HG03175 (cell line): ENCODE results near the gene RNASE12.
A peak's percentile ranks its signal among the peaks of the same experiment; 100 is the strongest.
"Not testable (repeated sequence)": the region's sequence is repeated elsewhere in the genome, so short reads cannot be mapped to it uniquely, and the experiment has no call there.

ENCODE experiments used
- ATAC-seq: cut with Tn5 transposase; IDR thresholded peaks from one replicate; pipeline ENCODE4 v1.9.1; 2021; ENCODE audit warnings: mild to moderate bottlenecking, moderate library complexity; ENCODE audit not compliant: unreplicated experiment

RNASE12 gene

GRCh38 chr14:20614038-20614840, 23.1 kb upstream of the RNASE12 start:
- ATAC-seq = no peak

DNA sequence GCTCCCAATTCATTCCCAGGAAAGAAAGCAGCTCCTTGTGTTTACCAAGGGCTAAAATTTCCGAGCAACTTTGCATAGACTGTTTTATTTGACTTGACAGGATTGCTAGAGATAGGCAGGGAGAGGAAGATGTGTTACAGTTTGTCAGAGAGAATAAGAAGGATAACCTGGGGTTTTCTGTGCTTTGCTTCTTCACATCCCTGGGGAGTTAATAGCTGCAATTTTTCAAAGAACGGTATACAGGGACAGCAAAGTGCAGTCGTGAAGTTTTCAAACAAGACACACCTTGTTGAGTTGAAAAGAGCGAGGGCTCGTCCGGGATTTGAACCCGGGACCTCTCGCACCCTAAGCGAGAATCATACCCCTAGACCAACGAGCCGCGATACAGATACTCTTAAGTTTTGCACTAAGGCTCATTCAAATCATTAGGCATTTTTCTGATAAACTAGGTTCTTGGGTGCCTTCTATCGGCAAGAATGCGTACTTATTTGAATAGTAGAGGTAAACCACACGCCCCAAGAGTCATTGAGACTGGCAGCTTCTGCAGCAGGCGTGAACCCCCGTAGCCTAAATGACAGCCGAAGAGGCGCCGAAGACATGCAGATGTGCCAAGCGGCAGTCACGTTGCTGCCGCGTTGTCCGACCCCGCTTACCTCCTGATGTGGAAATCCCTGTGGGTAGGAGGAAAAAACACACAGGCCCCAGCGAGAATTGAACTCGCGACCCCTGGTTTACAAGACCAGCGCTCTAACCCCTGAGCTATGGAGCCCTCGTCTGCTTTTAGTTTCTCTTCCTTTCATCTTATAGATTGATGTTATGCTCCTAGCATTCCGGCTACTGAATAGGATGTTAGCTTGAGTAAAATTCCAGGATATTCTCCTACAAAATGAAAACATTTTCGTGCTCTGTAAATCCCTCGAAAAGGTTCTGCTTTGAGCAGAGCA, 22.2 kb upstream of the RNASE12 start:
- ATAC-seq = peak; percentile 74

DNA sequence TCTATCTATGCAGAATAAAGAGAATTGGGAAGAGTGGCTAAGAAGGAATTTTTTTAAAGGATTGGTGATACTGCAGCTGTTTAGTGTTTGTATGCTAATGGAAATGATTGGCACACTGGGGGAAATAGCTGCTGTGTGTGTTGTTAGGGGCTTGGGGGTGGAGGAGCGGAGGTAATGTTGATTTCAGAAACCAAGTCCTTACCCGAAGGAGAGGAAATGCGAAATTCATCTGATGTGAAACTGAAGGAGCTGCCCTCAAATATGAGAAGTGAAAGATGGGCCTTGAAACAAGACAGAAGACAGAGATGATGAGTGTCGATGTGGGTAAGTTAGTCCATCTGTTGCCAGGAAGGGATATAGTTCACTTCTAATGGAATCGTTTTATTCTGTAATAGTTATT, 21.2 kb upstream of the RNASE12 start:
- peak; percentile 21 for ATAC-seq

DNA sequence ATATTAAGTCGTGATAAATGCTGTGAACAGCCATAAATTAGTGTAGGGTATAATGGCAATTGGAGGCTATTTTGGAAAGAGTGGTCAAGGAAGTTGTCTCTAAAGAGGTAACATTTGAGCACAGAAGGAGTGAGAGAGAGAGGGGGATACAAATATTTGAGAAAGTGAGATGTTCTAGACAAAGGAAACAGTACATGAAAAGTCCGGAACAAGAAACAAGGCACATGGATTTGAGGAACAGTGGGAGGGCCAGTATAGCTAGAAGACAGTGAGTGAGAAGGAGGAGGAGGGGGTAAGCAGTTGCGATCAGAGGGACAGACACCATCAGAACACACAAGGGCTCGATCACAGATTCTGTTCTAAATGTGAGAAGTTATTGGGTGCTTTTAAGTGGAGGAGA, 20.1 kb upstream of the RNASE12 start:
- no peak for ATAC-seq

DNA sequence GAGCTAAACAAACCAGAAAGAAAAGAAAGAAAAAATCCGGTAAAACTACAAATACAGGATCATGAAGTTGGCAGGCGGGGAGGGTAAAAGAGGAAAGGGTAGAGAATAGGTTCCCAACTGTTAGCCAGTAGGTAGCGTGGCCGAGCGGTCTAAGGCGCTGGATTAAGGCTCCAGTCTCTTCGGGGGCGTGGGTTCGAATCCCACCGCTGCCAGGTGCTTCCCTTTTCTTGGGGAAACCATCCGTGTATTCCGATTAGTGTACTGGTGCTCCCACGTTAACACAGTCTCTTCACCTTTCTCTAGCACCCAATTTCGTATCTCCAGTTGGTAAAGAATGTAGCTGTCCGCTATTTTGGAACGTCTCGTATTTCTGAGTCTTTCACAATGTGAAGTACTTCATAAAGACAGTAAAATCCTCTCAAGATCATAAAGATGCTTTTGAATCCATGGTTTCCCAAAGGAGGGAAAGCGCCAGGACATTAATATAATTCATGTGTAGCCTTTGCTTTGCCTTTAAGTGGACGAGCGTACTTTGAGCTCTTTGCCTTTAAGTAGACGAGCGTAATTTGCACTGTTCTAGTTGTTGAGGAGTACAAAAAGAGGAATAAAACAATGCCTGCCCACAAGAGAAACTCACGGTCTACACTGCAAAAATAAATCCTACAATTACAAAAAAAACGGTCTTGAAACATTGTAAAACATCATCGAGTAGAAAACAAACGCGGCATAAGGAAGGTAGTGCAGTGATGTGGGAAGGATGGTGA, 19.0 kb upstream of the RNASE12 start:
- no peak for ATAC-seq

DNA sequence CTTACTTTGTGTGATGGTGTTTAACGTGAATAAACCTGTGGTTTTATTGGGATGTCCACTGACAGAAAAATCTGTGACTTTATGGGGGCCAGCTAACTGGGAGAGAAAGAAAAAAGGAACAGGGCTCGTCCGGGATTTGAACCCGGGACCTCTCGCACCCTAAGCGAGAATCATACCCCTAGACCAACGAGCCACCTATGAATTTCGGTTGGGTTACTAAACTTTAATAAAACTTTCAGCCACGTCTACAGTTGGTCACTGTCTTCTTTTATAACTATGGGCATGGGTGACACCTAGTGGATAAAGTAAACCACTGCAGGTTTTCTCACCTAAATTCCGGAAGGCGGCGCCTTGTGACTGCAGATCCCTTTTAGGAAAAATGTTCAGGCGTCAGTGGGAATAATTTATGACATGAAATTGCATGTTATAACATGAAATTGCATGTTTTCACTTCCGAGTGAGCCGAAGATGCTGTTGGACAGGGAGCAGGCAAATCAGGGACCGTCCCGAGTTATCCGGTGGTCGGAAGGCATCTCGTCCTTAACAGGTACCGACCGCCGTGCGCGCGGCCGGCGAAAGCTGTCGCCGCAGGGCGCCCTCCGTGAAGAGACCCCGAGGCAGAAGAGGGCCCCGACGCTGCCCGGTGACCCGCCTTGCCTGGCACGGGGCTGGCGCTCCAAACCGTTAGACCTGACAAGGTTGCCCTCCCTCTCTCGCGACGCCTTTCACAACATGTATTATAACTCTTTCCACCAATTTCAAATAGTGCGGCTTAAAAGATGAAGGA, 18.2 kb upstream of the RNASE12 start:
- ATAC-seq = peak; percentile 23

GRCh38 chr14:20608383-20609110, 17.4 kb upstream of the RNASE12 start:
- no peak for ATAC-seq

DNA sequence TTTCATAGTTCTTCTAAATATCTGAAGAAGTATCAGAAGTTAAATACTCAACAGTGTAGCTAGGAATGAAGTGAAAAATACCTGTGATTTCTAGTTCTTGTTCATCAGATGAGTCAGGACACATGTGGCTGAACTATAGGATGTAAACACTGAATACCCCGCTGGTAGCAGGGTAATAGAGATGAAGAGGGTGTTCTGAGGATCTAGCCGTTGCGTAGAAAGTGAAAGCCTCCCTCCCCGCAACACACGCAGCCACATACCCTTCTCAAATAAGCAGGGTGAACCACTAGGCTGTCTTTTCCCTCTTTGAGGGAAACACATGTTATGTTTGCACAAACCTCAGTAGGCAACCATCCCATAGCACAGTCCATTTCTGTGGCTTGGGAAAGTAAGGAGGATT, 16.4 kb upstream of the RNASE12 start:
- ATAC-seq = no peak

- no peak for ATAC-seq
These were observed 15.7 kb upstream of the RNASE12 start for GRCh38 chr14:20606902-20607242.

DNA sequence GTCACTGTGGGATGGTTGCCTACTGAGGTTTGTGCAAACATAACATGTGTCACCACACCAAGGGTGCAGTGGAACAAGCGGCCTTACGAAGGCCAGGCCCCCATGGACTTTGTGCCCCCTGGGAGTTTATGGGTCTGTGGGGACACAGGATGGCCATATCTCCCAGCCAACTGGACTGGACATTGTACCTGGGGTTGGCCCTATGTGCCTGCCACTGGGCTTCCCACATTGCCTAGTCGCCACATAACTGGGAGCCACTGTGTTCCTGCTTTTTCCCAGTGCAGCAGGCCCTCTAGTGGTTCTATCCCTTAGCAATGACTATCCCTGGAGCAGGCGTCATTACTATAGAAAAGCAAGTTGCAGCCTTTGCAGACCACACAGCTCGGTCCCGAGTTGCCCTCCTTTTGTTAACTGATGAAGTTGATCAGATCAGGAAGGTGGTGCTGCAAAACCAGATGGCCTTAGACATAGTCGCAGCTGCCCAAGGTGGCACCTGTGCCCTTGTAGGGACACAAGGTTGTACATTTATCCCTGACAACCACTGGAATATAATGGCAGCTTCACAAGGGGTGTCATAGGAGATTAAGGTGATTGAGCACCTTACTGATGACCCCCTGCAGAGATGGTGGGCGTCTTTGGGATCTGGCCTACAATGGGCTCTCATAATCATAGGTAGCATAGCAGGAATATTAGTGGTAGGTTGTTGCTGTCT, 15.2 kb upstream of the RNASE12 start:
- ATAC-seq = no peak

DNA sequence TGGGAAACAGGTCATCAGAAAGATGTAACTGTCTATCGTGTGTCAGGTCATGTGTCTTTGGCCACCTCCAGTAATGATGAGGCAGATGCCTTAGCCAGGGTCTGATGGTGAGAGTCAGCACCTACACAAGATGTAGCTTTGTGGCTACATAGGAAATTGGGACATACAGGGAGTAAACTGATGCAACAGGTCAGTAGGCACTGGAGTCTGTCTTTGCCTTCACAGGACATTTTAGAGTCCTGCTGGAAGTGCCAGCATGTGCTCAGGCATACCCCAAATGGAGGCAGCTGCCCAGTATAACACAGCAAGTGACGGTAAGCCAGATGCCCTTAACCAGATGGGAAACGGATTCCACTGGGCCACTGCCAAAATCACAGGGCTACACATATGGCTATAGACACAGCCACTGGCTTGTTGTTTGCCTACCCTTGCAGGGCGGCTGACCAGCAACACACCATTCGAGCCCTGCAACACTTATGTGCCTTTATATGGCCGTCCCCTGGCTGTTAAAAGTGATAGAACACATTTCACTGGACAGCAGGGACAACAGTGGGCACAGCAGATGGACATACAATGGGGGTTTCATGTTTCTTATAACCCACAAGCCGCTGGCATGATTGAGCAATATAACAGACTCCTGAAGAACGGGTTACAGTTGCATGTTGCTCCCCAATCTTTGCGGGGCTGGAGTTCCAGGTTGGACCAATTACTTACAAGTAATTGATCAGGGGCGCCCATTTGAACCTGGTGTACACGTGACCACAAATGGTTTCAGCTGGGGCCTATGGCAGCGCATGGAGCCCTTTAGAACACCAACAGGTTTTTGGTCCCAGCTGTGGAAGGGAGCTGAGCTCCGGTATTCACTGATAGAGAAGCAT, 12.9 kb upstream of the RNASE12 start:
- ATAC-seq = no peak

DNA sequence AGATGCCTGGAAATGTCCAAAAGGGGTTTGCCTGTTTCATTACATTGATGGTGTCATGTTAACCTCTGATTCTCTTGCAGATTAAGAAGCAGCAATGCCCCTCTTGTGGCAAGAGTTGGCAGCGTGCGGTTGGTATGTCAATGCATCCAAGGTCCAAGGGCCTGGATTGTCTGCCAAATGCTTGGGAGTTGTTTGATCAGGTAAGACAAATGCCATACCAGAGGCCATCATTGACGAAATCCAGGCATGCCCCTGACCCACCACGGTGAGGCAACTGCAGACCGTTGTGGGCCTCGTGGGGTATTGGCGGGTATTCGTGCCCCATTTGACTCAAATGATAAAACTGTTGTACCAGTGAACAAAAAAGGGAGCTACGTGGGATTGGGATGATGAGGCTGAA, 11.4 kb upstream of the RNASE12 start:
- ATAC-seq = no peak

DNA sequence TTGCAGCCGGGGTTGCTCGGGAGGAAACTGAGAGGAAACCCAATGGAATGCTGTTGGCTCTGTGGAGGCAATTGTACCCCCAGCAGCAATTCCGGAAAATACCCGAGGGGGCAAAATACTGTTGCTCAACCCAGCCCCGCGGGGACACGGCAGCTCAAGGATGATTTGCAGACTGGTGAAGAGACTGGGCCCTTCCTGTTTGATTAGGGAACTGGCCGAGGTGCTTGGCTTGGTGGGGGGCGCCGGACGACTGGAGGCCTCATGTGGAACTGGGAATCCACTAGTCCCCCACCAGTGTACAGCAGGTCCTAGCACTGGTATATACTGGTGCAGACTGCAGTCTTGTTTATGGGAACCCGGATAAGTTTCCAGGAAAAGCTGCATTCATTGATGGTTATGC, 10.3 kb upstream of the RNASE12 start:
- ATAC-seq = no peak

DNA sequence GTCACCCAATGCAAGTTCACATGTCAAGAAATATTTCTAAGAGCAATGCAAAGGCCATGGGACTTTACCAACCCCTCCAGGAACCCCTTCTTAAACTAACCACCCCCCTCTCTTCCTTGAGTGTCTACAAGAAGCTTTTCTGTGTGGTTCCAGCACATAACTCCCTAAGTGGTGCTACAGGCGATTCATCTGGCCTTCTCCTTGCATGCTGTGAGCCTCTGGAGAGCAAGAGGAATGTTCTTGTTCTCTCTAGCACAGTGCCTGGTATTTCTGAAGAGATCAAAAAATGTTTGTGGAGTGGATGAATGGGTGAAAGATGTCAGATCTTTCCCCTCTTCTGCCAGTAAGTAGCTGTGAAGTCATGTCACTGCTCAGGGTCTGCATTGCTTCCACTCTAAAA, 5.9 kb upstream of the RNASE12 start:
- ATAC-seq = no peak

DNA sequence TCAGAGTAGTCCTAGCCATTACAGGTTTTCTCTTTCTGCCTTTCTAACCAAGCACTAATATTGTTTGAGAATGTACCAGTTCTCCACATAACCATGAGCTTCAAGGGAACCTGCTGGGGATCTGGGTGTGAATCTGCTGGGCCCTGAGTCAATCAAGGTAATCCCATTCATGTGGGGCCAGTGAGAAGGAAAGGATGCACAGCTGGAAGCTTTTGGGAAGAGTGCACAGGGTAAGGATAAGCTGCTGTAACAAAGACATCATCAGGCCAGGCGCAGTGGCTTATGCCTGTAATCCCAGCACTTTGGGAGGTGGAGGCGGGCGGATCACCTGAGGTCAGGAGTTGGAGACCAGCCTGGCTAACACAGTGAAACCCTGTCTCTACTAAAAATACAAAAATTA, 4.5 kb upstream of the RNASE12 start:
- ATAC-seq = not testable (repeated sequence)

GRCh38 chr14:20592574-20592973, 1.4 kb upstream of the RNASE12 start:
- no peak for ATAC-seq

GRCh38 chr14:20587489-20588154, 3.6 kb downstream of the RNASE12 start, which contains the start of gene RNASE11:
Gene RNASE11 (minus strand): TSS chr14:20588001.
- ATAC-seq = no peak

DNA sequence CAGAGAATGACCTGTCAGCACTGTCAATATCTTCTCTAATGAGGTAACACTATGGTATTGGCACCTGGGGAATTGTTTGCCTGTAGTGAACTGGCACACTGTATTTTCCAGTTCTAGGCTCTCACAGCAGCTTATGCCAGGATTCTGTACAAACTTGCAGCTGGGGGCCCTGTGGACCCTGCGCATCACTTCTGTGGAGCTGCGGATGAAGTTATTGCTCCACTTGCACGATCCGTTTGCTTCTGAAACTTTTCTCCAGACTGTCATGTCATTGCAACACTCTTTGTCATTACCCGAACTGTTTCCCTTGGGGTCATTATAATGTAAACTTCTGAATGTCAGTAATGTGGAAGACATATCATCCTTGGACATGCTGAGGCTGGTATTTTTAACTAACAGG, 7.3 kb downstream of the RNASE12 start:
- no peak for ATAC-seq
